Uterus (tissue), 2 donors: ENCODE measurements around the gene IL16.

Experiments
- POLR2A ChIP-seq, 2 donors: fragments of 450-650 bp; IDR thresholded peaks; one replicate each; pipeline ENCODE4 v1.6.1; 2016; ENCODE audit warnings: antibody characterized with exemption in 2 of 2, mild to moderate bottlenecking in 1 of 2, moderate library complexity in 1 of 2
- TF ChIP-seq, protein P1 (sequence below), 4 experiments: fragments of 200-600 bp in 2 of 4; fragments of 450-650 bp in 2 of 4; sonication (generic) in 2 of 4; IDR thresholded peaks; one replicate each; pipeline ENCODE4 v1.5.1; 2016 to 2019; ENCODE audit warnings: antibody characterized with exemption in 4 of 4, mild to moderate bottlenecking in 2 of 4, moderate library complexity in 1 of 4

DNA sequence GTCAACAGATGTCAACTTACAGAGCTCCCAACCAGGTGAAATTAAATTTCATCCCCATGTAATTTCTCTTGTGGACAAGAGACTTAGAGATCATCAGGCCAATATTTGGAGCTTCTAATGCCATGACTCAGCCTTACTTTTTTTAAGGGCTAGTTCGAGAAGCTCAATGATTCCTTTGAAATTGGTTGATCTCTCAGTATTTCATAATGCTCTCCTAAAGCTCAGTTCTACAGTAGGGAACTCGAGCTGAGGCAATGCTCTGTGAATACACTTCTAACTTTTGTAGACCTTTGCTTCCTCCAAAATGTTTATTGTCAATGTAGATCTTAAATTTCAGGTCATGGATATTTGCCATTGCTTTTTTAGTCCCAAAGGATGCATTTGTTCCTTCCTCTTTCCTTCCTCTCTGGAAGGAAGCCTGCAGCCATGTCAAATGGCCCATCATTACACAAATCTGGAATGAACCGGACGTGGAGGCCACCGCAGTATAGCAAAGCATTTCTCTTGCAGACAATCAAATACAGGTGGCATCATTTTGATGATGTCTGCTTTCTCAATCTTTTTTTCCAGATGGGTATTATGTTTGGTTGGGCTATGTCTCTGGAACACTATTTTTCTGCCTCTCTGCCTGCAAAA, 98.9 kb downstream of the IL16 start:
- TF ChIP-seq, protein P1, sequence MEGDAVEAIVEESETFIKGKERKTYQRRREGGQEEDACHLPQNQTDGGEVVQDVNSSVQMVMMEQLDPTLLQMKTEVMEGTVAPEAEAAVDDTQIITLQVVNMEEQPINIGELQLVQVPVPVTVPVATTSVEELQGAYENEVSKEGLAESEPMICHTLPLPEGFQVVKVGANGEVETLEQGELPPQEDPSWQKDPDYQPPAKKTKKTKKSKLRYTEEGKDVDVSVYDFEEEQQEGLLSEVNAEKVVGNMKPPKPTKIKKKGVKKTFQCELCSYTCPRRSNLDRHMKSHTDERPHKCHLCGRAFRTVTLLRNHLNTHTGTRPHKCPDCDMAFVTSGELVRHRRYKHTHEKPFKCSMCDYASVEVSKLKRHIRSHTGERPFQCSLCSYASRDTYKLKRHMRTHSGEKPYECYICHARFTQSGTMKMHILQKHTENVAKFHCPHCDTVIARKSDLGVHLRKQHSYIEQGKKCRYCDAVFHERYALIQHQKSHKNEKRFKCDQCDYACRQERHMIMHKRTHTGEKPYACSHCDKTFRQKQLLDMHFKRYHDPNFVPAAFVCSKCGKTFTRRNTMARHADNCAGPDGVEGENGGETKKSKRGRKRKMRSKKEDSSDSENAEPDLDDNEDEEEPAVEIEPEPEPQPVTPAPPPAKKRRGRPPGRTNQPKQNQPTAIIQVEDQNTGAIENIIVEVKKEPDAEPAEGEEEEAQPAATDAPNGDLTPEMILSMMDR (IDR thresholded peaks at IDR 0.05) = no peak
- no peak for TF ChIP-seq POLR2A (IDR thresholded peaks at IDR 0.05)
